Activated CD8-positive, alpha-beta memory T cell treated with anti-CD3 and anti-CD28 coated beads for 1 hour (primary cell): ENCODE results near the gene NAIF1.
"Not testable (repeated sequence)": the region's sequence is repeated elsewhere in the genome, so short reads cannot be mapped to it uniquely, and the experiment has no call there.

ENCODE experiments used
- DNase-seq, 2 donors: peaks; one replicate each; pipeline ENCODE4 v3.0.0-alpha.2; 2020; ENCODE audit warnings: low read depth in 1 of 2; ENCODE audit errors: extremely low read depth in 1 of 2

Gene NAIF1

GRCh38 chr9:128066713-128067644 lies at the start of gene NAIF1:
Gene NAIF1 (minus strand): TSS chr9:128067320. CDS start chr9:128067101, 219 bp downstream.
- DNase-seq, result peak; percentile 89 to 92

GRCh38 chr9:128116104-128117083 lies 49.3 kb upstream of the NAIF1 start:
- DNase-seq, result no peak

- no peak for DNase-seq
Observed at GRCh38 chr9:128115187-128116103, 48.3 kb upstream of the NAIF1 start.

GRCh38 chr9:128114326-128115186 lies 47.4 kb upstream of the NAIF1 start:
- no peak for DNase-seq

GRCh38 chr9:128113526-128114325 lies 46.6 kb upstream of the NAIF1 start:
- no peak for DNase-seq

- not testable (repeated sequence) for DNase-seq
Observed at GRCh38 chr9:128111726-128112125, 44.6 kb upstream of the NAIF1 start.

GRCh38 chr9:128109050-128109709 lies 42.1 kb upstream of the NAIF1 start:
- DNase-seq, result no peak

- DNase-seq, result no peak
Observed at GRCh38 chr9:128108269-128109049, 41.3 kb upstream of the NAIF1 start.

GRCh38 chr9:128107468-128108268 lies 40.5 kb upstream of the NAIF1 start:
- DNase-seq, result no peak

GRCh38 chr9:128106940-128107467 lies 39.9 kb upstream of the NAIF1 start:
- DNase-seq, result no peak

GRCh38 chr9:128106181-128106939 lies 39.2 kb upstream of the NAIF1 start:
- no peak for DNase-seq

GRCh38 chr9:128105538-128106175 lies 38.5 kb upstream of the NAIF1 start:
- no peak for DNase-seq

GRCh38 chr9:128104171-128104618 lies 37.1 kb upstream of the NAIF1 start:
- no peak for DNase-seq

GRCh38 chr9:128103589-128103962 lies 36.5 kb upstream of the NAIF1 start:
- DNase-seq, result no peak
